Fibroblast of the aortic adventitia (primary cell): ENCODE measurements around the gene LDB1. TPM values are rescaled to one million over a fixed set of nuclear protein-coding genes. Genes with fewer than 3 reads are reported as not detected.

Source experiments
- DNase-seq: peaks from one replicate; pipeline ENCODE4 v3.0.0-alpha.2; 2010; ENCODE audit warnings: low read depth
- H3K4me3 ChIP-seq: 2 replicates; pipeline ENCODE4 v1.5.1; 2011; ENCODE audit warnings: low read depth, mild to moderate bottlenecking, control low read depth, low read length, moderate library complexity
- CTCF ChIP-seq: IDR thresholded peaks from 2 replicates; pipeline ENCODE4 v1.5.1; 2011; ENCODE audit warnings: mild to moderate bottlenecking, low read length, control low read depth, inconsistent platforms; ENCODE audit not compliant: insufficient read depth
- total RNA-seq: library from RNA; depleted of rRNA; stranded (reverse); fragments of >200 nt; gene quantifications from 2 replicates; pipeline ENCODE4 v1.2.3, GENCODE V29; 2012; ENCODE audit warnings: low replicate concordance

The LDB1 gene
- total RNA-seq, 1 donor: 35.6 TPM

DNA sequence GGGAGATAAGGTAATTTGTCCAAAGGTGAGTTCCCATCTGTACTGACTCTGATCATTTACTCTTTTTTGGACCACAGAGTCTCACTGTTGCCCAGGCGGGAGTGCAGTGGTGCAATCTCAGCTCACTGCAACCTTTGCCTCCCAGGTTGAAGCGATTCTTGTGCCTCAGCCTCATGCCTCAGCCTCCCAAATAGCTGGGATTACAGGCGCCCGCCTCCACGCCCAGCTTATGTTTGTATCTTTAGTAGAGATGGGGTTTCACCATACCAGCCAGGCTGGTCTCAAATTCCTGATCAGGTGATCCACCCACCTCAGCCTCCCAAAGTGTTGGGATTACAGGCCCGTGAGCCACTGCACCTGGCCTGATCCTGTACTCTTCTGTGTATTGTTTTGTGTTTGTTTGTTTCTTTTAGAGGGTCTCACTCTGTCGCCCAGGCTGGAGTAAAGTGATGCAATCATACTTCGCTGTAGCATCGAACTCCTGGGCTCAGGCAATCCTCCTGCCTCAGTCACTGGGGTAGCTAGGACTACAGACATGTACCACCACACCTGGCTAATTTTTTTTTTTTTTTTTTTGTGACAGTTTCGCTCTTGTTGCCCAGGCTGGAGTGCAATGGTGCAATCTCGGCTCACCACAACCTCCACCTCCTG lies 34.4 kb upstream of the LDB1 start:
- no peak for DNase-seq
- no peak overlapping the region for H3K4me3 ChIP-seq
- no peak for TF ChIP-seq CTCF

DNA sequence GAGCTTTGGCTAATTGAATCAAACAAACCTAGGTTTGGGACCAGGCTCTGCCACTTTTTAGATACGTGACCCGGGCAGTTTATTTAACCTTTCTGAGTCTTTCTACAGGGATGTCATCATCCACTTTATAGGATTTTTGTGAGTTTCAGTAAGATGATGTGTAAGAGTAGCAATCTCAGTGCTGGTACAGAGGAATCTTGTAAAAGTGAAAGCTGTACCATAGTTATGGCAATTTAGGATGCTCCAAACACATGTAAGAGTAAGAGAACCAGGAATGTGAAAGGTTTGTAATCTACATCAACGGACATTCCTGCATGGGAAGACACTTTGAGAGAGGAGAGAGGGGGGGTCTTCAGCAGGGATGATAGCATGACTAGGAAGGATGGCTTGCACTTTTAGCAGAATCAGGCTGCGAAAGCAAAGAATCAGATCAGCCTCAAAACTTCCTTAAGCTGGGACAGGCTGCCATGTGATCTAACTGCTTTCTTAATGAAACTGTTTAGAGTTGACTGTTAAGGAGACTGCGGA lies 33.0 kb upstream of the LDB1 start:
- peak overlapping the region; percentile 99 for H3K4me3 ChIP-seq
- peak; percentile 18 for DNase-seq
- TF ChIP-seq CTCF: no peak

- no peak for DNase-seq
- H3K4me3 ChIP-seq: peak overlapping the region; percentile 99
- no peak for TF ChIP-seq CTCF
Observed at GRCh38 chr10:102152545-102152890, 32.4 kb upstream of the LDB1 start.

- no peak for TF ChIP-seq CTCF
- peak; percentile 99 for DNase-seq
Observed at GRCh38 chr10:102151774-102152544, 31.8 kb upstream of the LDB1 start, which contains the start of gene NOLC1. NOLC1 (plus strand) TSS chr10:102152389; CDS start chr10:102152411, 22 bp downstream.

DNA sequence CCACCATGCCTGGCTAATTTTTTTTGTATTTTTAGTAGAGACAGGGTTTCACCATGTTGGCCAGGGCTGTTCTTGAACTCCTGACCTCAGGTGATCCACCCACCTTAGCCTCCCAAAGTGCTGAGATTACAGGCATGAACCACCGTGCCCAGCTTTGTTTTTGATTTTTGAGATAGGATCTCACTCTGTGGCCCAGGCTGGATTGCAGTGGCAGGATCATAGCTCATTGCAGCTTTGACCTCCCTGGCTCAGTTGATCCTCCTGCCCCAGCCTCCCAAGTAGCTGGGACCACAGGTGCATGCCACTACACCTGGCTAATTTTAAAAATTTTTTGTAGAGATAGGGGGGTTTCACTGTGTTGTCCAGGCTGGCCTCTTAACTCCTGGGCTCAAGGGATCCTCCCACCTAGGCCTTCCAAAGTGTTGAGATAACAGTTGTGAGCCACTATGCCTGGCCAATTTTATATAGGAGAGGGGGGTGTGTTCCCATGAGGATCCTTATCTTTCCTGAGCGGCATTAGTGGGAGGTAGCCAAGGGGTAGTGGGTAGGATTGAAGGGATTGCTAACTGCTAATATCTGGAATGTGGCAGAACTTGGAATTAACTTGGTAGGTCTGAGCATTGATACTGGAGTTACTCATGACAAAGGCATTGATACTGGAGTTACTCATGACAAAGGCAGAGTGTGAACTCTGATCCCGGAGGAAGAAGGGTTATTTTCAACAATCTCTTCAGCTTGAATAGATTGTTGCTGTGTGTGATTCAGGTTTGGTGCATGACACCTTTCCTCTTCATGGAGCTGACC lies 31.0 kb upstream of the LDB1 start:
- no peak for TF ChIP-seq CTCF
- H3K4me3 ChIP-seq: peak overlapping the region; percentile 66
- DNase-seq: peak; percentile 90

More at GRCh38 chr10:102151774-102152544, 31.8 kb upstream of the LDB1 start, which contains the start of gene NOLC1:
- H3K4me3 ChIP-seq: peak within 1 kb of the TSS; percentile 99

DNA sequence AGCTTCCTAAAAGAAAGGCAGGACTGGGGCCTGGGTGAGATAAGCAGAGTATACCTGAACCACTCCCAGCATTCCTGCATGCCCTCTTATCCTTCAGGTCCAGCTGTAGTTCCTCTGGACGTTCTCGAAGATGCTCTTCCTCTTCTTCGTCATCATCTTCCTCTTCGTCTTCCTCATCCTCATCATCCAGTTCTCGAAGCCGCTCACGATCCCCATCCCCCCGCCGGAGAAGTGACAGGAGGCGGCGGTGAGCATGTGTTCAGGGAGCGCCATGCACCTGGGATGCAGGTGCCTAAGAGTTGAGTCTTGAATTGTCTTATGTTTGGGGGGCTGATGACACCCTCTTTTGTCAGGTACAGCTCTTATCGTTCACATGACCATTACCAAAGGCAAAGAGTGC lies 28.1 kb upstream of the LDB1 start:
- no peak for DNase-seq
- TF ChIP-seq CTCF: no peak
- H3K4me3 ChIP-seq: no peak overlapping the region
